H1 (cell line): Measurements from ENCODE around the gene STARD3.

Experiments
- NRF1 ChIP-seq: IDR thresholded peaks from 2 replicates; pipeline ENCODE4 v1.6.1; 2011; ENCODE audit warnings: mild to moderate bottlenecking, low read depth, low read length, improper control_type of control experiment
- SIX5 ChIP-seq: IDR thresholded peaks from 2 replicates; pipeline ENCODE4 v1.6.1; 2011; ENCODE audit warnings: mild to moderate bottlenecking, low read depth, low read length
- TBP ChIP-seq: IDR thresholded peaks from 2 replicates; pipeline ENCODE4 v1.6.1; 2011; ENCODE audit warnings: low read depth, low read length, improper control_type of control experiment
- TF ChIP-seq, protein P1 (sequence below), 3 experiments: IDR thresholded peaks; 1 replicate in 2 of 3; 2 replicates in 1 of 3; pipeline versions ENCODE4 v1.5.1 to v1.6.1; 2011; ENCODE audit warnings: low read length in 3 of 3, mild to moderate bottlenecking in 3 of 3, inconsistent platforms in 2 of 3, low read depth in 1 of 3, moderate library complexity in 1 of 3; ENCODE audit not compliant: insufficient read depth in 1 of 3; ENCODE audit errors: control extremely low read depth in 1 of 3

DNA sequence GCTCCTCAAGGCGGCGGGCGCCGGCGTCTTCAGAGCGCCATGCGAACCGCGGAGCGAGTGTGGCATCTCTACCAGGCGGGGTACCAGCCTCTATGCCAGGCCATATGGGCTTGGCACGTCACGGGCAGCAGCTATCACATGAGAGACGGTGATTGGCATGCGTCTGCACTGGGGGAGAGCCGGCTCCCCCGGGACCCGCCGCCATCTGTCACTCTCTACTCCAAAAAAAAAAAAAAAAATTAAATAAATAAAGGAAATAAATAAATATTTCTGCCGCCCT, 29.2 kb upstream of the STARD3 start, which contains the start of gene NEUROD2:
- TF ChIP-seq SIX5 (no peak), TBP (no peak), NRF1 (no peak)
- TF ChIP-seq, protein P1, sequence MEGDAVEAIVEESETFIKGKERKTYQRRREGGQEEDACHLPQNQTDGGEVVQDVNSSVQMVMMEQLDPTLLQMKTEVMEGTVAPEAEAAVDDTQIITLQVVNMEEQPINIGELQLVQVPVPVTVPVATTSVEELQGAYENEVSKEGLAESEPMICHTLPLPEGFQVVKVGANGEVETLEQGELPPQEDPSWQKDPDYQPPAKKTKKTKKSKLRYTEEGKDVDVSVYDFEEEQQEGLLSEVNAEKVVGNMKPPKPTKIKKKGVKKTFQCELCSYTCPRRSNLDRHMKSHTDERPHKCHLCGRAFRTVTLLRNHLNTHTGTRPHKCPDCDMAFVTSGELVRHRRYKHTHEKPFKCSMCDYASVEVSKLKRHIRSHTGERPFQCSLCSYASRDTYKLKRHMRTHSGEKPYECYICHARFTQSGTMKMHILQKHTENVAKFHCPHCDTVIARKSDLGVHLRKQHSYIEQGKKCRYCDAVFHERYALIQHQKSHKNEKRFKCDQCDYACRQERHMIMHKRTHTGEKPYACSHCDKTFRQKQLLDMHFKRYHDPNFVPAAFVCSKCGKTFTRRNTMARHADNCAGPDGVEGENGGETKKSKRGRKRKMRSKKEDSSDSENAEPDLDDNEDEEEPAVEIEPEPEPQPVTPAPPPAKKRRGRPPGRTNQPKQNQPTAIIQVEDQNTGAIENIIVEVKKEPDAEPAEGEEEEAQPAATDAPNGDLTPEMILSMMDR (IDR thresholded peaks at IDR 0.05; ENCODE audit: control extremely low read depth in 1 of 3, insufficient read depth in 1 of 3, low read depth in 1 of 3, low read length in 3 of 3): no peak
